Chondrocyte (in vitro differentiated cells): Measurements from ENCODE around the gene TRIM65. TPM values are rescaled to one million over a fixed set of nuclear protein-coding genes. Genes with fewer than 3 reads are reported as not detected.

Experiments
- DNase-seq: peaks from one replicate; pipeline ENCODE4 v3.0.0; 2021; ENCODE audit warnings: mixed read lengths, low spot score
- H3K27ac Mint-ChIP-seq: one replicate; pipeline ENCODE4 v1.8.0; 2021; ENCODE audit warnings: mild to moderate bottlenecking, moderate library complexity, mixed read lengths; ENCODE audit not compliant: unreplicated experiment
- H3K27me3 Mint-ChIP-seq: 2 replicates; pipeline ENCODE4 v1.8.0; 2021; ENCODE audit warnings: low read depth, mixed read lengths
- H3K36me3 Mint-ChIP-seq: 2 replicates; pipeline ENCODE4 v1.8.0; 2021; ENCODE audit warnings: low read depth, mixed read lengths
- H3K4me1 Mint-ChIP-seq: 2 replicates; pipeline ENCODE4 v1.8.0; 2021; ENCODE audit warnings: low read depth, mild to moderate bottlenecking, mixed read lengths
- H3K4me3 Mint-ChIP-seq: one replicate; pipeline ENCODE4 v1.8.0; 2021; ENCODE audit warnings: mild to moderate bottlenecking, moderate library complexity, mixed read lengths; ENCODE audit not compliant: unreplicated experiment
- H3K9me3 Mint-ChIP-seq: 2 replicates; pipeline ENCODE4 v1.8.0; 2021; ENCODE audit warnings: low read depth, mixed read lengths
- total RNA-seq: library from RNA; stranded (reverse); gene quantifications from 3 replicates; pipeline ENCODE4 v1.2.1, GENCODE V29; 2021
- TF ChIP-seq, protein P1 (sequence below): fragments of 200-600 bp; sonication (generic); IDR thresholded peaks from 2 replicates; pipeline ENCODE4 v1.5.0; 2021; ENCODE audit warnings: antibody characterized with exemption, mild to moderate bottlenecking, moderate library complexity

Gene TRIM65
- total RNA-seq, 1 donor from 2014 or later: 27.1 TPM

GRCh38 chr17:75917141-75917916 lies 20.6 kb upstream of the TRIM65 start:
- Mint-ChIP-seq H3K27me3 (no peaks in the 10 kb centered on the region), H3K9me3 (no peaks in the 10 kb centered on the region), H3K4me1 (no peaks in the 10 kb centered on the region), H3K4me3 (no peak overlapping the region), H3K36me3 (peaks cover 12% of the 10 kb centered on the region), H3K27ac (no peak overlapping the region)
- no peak for DNase-seq
- TF ChIP-seq, protein P1, sequence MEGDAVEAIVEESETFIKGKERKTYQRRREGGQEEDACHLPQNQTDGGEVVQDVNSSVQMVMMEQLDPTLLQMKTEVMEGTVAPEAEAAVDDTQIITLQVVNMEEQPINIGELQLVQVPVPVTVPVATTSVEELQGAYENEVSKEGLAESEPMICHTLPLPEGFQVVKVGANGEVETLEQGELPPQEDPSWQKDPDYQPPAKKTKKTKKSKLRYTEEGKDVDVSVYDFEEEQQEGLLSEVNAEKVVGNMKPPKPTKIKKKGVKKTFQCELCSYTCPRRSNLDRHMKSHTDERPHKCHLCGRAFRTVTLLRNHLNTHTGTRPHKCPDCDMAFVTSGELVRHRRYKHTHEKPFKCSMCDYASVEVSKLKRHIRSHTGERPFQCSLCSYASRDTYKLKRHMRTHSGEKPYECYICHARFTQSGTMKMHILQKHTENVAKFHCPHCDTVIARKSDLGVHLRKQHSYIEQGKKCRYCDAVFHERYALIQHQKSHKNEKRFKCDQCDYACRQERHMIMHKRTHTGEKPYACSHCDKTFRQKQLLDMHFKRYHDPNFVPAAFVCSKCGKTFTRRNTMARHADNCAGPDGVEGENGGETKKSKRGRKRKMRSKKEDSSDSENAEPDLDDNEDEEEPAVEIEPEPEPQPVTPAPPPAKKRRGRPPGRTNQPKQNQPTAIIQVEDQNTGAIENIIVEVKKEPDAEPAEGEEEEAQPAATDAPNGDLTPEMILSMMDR: no peak

DNA sequence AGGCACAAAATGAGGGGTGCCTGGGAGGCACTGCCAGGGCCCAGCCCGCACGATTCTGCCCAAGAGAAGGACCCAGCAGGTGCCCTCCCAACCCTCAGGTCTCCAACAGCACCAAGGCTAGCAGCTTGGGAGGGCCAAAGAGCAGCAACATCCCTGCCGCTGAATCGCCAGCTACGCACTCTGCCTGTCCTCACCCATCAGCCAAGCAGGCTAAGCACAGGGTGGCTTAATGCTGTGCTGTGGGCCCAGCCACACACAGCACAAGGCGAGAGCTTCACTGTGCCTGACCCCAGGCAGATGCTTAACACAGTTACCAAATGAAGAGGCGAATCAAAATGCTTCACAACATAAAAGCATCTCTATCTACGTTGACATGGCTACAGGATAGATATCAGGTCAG lies 18.5 kb upstream of the TRIM65 start:
- H3K9me3 Mint-ChIP-seq: no peaks in the 10 kb centered on the region
- DNase-seq: no peak
- peaks cover 16% of the 10 kb centered on the region for H3K36me3 Mint-ChIP-seq
- no peaks in the 10 kb centered on the region for H3K27me3 Mint-ChIP-seq
- H3K4me3 Mint-ChIP-seq: no peak overlapping the region
- H3K27ac Mint-ChIP-seq: no peak overlapping the region
- TF ChIP-seq, protein P1: no peak
- H3K4me1 Mint-ChIP-seq: no peaks in the 10 kb centered on the region

- H3K27ac Mint-ChIP-seq: no peak overlapping the region
- H3K36me3 Mint-ChIP-seq: peaks cover 16% of the 10 kb centered on the region
- H3K4me3 Mint-ChIP-seq: no peak overlapping the region
- TF ChIP-seq, protein P1: no peak
- no peak for DNase-seq
- no peaks in the 10 kb centered on the region for H3K27me3 Mint-ChIP-seq
- no peaks in the 10 kb centered on the region for H3K9me3 Mint-ChIP-seq
- H3K4me1 Mint-ChIP-seq: no peaks in the 10 kb centered on the region
Measured at GRCh38 chr17:75914643-75915267, 18.0 kb upstream of the TRIM65 start.

GRCh38 chr17:75913537-75914210 lies 16.9 kb upstream of the TRIM65 start:
- H3K36me3 Mint-ChIP-seq: peaks cover 12% of the 10 kb centered on the region
- TF ChIP-seq, protein P1: no peak

GRCh38 chr17:75910699-75911098 lies 13.9 kb upstream of the TRIM65 start:
- Mint-ChIP-seq H3K36me3 (peaks cover 9% of the 10 kb centered on the region), H3K27ac (no peak overlapping the region), H3K4me3 (no peak overlapping the region), H3K9me3 (no peaks in the 10 kb centered on the region), H3K4me1 (no peaks in the 10 kb centered on the region), H3K27me3 (no peaks in the 10 kb centered on the region)
- TF ChIP-seq, protein P1: no peak
- DNase-seq: no peak

More at GRCh38 chr17:75913537-75914210, 16.9 kb upstream of the TRIM65 start:
- Mint-ChIP-seq H3K4me3 (no peak overlapping the region), H3K27me3 (no peaks in the 10 kb centered on the region), H3K4me1 (no peaks in the 10 kb centered on the region), H3K9me3 (no peaks in the 10 kb centered on the region), H3K27ac (no peak overlapping the region)
- no peak for DNase-seq
